GM12873 (cell line): Measurements from ENCODE around the gene NUP98.

Source experiments
- TF ChIP-seq, protein P1 (sequence below): IDR thresholded peaks from 2 replicates; pipeline ENCODE4 v1.5.1; 2012; ENCODE audit warnings: low read depth, mild to moderate bottlenecking, moderate library complexity, low read length, control low read depth; ENCODE audit not compliant: insufficient read depth; ENCODE audit errors: missing control alignments

The NUP98 gene

DNA sequence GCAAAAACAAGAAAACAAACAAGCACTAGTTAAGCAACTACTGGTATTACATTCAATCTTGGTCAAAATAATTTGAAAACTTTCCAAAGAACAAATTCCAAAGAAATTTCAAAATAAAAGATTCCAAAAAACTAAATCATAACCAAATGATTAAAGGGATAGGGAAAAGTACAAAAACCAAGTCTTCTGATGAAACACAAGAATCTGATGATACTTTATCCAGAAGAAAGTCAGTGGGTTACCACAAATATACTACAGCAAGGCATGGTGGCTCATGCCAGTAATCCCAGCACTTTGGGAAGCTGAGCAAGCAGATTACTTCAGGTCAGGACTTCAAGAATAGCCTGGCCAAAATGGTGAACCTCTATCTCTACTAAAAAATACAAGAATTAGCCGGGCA lies 59.1 kb downstream of the NUP98 start:
- TF ChIP-seq, protein P1, sequence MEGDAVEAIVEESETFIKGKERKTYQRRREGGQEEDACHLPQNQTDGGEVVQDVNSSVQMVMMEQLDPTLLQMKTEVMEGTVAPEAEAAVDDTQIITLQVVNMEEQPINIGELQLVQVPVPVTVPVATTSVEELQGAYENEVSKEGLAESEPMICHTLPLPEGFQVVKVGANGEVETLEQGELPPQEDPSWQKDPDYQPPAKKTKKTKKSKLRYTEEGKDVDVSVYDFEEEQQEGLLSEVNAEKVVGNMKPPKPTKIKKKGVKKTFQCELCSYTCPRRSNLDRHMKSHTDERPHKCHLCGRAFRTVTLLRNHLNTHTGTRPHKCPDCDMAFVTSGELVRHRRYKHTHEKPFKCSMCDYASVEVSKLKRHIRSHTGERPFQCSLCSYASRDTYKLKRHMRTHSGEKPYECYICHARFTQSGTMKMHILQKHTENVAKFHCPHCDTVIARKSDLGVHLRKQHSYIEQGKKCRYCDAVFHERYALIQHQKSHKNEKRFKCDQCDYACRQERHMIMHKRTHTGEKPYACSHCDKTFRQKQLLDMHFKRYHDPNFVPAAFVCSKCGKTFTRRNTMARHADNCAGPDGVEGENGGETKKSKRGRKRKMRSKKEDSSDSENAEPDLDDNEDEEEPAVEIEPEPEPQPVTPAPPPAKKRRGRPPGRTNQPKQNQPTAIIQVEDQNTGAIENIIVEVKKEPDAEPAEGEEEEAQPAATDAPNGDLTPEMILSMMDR, result no peak

DNA sequence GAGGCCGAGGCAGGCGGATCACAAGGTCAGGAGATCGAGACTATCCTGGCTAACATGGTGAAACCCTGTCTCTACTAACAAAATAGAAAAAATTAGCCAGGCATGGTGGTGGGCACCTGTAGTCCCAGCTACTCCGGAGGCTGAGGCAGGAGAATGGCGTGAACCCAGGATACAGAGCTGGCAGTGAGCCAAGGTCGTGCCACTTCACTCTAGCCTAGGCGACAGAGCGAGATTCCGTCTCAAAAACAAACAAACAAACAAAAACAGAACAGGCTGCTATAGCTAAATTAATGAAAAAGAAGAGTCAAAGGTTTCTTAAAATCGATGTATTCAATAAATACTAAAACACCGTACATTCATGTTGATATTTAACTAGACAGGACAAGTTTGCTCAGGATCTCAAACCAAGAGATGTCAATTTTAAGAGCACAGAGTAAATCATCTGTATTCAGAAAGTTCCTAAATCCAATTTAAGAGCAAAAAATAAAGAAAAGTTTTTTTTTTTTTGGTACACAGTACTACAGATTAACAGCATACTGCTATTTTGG lies 59.9 kb downstream of the NUP98 start:
- TF ChIP-seq, protein P1, result no peak

DNA sequence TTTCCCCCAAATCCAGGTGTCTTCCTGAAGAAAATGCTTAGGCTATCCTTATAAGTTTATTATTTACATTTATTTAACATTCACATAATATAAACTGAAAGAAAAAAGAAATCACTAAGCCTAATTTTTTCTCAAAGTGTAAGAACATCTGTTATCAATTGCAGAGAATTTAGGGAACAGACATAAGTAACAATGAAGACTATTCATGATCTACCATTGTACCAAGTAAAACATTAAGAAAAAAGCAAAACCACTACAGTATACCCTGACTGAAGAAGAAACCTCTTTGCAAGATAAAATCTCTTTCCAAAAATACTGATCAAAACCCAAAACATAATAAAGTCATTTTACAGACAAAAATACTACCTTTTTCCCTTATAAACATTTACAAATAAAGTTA lies 60.5 kb downstream of the NUP98 start:
- TF ChIP-seq, protein P1, result no peak

DNA sequence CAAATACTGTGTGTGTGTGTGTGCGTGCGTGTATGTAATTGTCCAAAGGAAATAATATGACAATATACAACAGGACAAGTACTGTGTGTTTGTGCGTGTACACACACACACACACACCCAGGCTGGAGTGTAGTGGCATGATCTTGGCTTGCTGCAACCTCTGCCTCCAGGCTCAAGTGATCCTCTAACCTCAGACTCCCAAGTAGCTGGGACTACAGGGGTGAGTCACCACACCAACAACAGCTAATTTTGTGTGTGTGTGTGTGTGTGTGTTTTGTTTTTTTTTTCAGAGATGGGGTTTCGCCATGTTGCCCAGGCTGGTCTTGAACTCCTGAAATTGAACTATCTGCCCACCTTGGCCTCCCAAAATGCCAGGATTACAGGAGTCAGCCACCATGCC lies 61.5 kb downstream of the NUP98 start:
- TF ChIP-seq, protein P1, result no peak

DNA sequence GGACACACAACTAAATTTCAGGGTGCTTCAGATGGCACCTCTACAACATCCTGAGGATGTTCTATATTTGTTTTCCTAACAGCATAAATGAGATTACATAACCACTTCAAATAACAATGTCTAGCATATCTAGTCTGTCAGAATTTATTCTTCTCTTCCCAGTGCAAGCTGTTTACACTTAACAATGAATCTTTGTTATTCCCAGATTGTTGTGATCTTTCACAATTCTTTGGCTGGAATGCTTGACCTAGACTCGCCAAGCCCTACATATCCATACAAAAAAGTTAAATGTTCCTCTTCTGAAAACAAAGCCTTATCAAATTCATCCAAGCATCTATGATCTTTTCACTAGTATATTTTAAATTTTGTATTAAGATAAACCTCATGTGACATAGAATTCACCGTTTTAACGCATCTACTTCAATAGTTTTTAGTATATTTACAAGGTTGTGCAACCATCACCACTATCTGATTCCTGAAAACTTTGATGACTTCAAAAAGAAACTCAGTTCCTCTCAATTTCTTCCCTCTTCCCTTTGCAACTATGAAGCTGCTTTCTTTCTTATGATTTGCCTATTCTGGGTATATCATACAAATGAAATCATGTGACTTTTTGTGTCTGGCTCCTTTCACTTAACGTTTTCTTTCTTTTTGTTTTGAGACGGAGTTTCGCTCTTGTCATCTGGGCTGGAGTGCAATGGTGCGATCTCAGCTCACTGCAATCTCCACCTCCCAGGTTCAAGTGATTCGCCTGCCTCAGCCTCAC lies 64.5 kb downstream of the NUP98 start:
- TF ChIP-seq, protein P1, result no peak

DNA sequence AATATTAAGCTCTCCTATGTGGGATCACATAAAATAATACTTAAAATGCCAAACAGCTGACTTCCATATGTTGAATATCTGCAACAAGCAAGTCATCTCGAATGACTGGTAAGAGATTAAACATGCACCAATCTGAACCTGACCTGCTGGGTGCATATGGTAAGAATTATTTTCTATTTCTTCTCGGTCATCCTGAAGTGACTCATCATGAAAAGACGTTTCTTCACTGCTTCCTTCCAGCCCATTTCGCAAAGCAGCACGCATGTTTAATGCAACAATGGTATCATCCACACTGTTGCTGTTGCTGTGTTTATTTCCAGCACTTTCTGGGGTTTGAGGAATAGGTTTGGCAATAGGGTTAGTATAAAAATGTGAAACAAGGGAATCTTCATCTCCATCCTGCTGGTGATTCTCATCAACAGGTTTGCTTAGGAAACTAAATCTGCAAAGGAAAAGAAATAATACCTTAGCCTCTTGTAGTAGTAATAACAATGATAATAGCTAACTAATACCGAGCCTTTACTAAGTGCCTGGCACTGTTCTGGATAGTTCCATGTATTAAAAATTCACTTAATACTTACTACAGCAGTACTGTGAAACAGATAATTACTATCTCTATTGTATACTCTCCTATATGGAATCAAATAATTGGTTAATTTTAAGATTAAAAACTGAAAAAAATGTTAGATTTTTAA lies 74.2 kb downstream of the NUP98 start:
- TF ChIP-seq, protein P1, result no peak

DNA sequence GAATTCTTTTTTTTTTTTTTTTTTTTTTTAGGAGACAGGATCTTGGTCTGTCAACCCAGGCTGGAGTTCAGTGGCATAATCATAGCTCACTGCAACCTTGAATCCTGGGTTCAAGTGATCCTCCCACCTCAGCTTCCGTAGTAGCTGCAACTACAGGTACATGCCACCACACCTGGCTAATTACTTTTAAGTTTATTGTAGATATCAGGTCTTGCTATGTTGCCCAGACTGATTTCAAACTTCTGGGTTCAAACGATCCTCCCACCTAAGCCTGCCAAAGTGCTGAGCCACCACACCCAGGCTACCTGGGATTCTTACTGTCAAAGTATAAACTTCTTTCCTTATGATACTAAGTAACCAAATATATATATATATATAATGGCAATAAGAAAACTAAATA lies 75.3 kb downstream of the NUP98 start:
- TF ChIP-seq, protein P1, result no peak
